Karpas-422 (cell line): Measurements from ENCODE around the gene KANSL1. TPM values are rescaled to one million over a fixed set of nuclear protein-coding genes. Genes with fewer than 3 reads are reported as not detected.

Experiments used
- DNase-seq: peaks from one replicate; pipeline ENCODE4 v3.0.0-alpha.2; 2015
- H2AFZ ChIP-seq: fragments of 200-600 bp; sonication (generic); 2 replicates; pipeline ENCODE4 v1.6.1; 2014; ENCODE audit warnings: antibody characterized with exemption, low read length, mixed read lengths
- H3K27ac ChIP-seq: fragments of 200-600 bp; sonication (generic); 2 replicates; pipeline ENCODE4 v1.5.1; 2014; ENCODE audit warnings: mild to moderate bottlenecking, low read length, moderate library complexity
- H3K27me3 ChIP-seq: fragments of 200-600 bp; sonication (generic); 2 replicates; pipeline ENCODE4 v1.6.1; 2014; ENCODE audit warnings: low read length, mixed read lengths
- H3K36me3 ChIP-seq: fragments of 200-600 bp; sonication (generic); 2 replicates; pipeline ENCODE4 v1.6.1; 2014; ENCODE audit warnings: low read length, mixed read lengths; ENCODE audit not compliant: insufficient read depth
- H3K4me1 ChIP-seq: fragments of 200-600 bp; sonication (generic); 2 replicates; pipeline ENCODE4 v1.6.1; 2014; ENCODE audit warnings: mild to moderate bottlenecking, low read length, mixed read lengths
- H3K4me2 ChIP-seq: fragments of 200-600 bp; sonication (generic); 2 replicates; pipeline ENCODE4 v1.6.1; 2014; ENCODE audit warnings: low read length, low read depth, mild to moderate bottlenecking; ENCODE audit not compliant: poor library complexity, severe bottlenecking
- H3K4me3 ChIP-seq: fragments of 200-600 bp; sonication (generic); 2 replicates; pipeline ENCODE4 v1.5.1; 2014; ENCODE audit warnings: mild to moderate bottlenecking, antibody characterized with exemption, low read length, mixed read lengths
- H3K79me2 ChIP-seq: fragments of 200-600 bp; sonication (generic); 2 replicates; pipeline ENCODE4 v1.6.1; 2014; ENCODE audit warnings: mild to moderate bottlenecking, low read length, mixed read lengths
- H3K9ac ChIP-seq: fragments of 200-600 bp; sonication (generic); 2 replicates; pipeline ENCODE4 v1.6.0; 2014; ENCODE audit warnings: low read length
- H3K9me2 ChIP-seq: fragments of 200-600 bp; sonication (generic), shearing (Covaris generic); replicated peaks from 2 replicates; pipeline ENCODE4 v1.6.0; 2014; ENCODE audit warnings: mild to moderate bottlenecking, low read length, moderate library complexity; ENCODE audit not compliant: insufficient read depth
- H3K9me3 ChIP-seq: fragments of 300-700, 200-600 bp; sonication (generic); 2 replicates; pipeline ENCODE4 v1.6.1; 2014; ENCODE audit warnings: low read length, mixed read lengths
- H4K20me1 ChIP-seq: fragments of 200-600 bp; sonication (generic); 2 replicates; pipeline ENCODE4 v1.6.1; 2014; ENCODE audit warnings: mild to moderate bottlenecking, antibody characterized with exemption, low read length, low read depth; ENCODE audit not compliant: insufficient read depth
- total RNA-seq: library from RNA; depleted of rRNA; stranded (reverse); fragments of >200 nt; shearing (Covaris generic); gene quantifications from 2 replicates; pipeline ENCODE4 v1.2.3, GENCODE V29; 2014; ENCODE audit warnings: low replicate concordance

The KANSL1 gene
- total RNA-seq, 1 experiment from 2014 or later, result 127 TPM

- Histone ChIP-seq H3K27ac (peak overlapping the region; percentile 2), H3K9ac (no peak overlapping the region), H4K20me1 (peaks cover 87% of the 10 kb centered on the region), H3K4me2 (no peak overlapping the region), H3K4me1 (peaks cover 60% of the 10 kb centered on the region), H3K9me2 (no peaks in the 10 kb centered on the region), H3K4me3 (no peak overlapping the region), H3K9me3 (no peaks in the 10 kb centered on the region), H2AFZ (no peak overlapping the region), H3K79me2 (peaks cover 100% of the 10 kb centered on the region), H3K36me3 (no peaks in the 10 kb centered on the region; the same call in 1 of the 2 replicates), H3K27me3 (no peaks in the 10 kb centered on the region)
- DNase-seq, result no peak
Observed at GRCh38 chr17:46179375-46179999, 13.7 kb downstream of the KANSL1 start.

DNA sequence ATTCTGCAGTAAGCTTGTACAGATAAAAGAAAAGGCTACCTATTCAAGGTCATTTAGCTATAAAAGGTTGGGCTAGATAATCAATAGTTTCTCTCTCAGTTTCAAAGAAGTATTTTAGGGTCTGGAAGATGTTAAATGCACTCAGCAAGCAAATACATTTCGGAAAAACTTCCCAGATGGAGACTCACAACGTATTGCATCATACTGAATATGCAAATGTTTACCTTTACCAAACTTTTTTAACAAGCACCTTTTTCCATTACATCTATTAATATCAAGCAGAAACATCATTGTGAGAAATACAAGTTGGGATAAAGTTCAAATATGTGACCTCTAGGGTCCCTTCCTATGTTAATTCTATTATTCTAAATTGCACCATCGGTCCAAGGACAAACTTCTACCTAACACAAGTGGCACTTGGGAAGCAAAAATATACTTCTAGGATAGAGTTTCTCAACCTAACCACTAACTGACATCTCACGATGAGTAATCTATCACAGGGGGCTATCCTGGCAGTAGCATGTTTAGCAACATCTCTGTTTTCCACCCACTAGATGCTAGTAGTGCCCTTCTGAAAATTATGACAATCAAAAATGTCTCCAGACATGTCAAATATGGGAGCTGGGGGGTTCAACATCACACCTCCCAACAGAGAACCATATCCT, 14.5 kb downstream of the KANSL1 start:
- H3K27me3 ChIP-seq, result no peaks in the 10 kb centered on the region
- no peak overlapping the region for H3K4me2 ChIP-seq
- H3K27ac ChIP-seq, result peak overlapping the region; percentile 2
- no peaks in the 10 kb centered on the region for H3K9me3 ChIP-seq
- no peak overlapping the region for H2AFZ ChIP-seq
- H4K20me1 ChIP-seq, result peaks cover 87% of the 10 kb centered on the region
- no peak overlapping the region for H3K4me3 ChIP-seq
- peaks cover 56% of the 10 kb centered on the region for H3K4me1 ChIP-seq
- no peak overlapping the region for H3K9ac ChIP-seq
- no peaks in the 10 kb centered on the region; the same call in 1 of the 2 replicates for H3K36me3 ChIP-seq
- no peaks in the 10 kb centered on the region for H3K9me2 ChIP-seq
- H3K79me2 ChIP-seq, result peaks cover 100% of the 10 kb centered on the region
- no peak for DNase-seq

DNA sequence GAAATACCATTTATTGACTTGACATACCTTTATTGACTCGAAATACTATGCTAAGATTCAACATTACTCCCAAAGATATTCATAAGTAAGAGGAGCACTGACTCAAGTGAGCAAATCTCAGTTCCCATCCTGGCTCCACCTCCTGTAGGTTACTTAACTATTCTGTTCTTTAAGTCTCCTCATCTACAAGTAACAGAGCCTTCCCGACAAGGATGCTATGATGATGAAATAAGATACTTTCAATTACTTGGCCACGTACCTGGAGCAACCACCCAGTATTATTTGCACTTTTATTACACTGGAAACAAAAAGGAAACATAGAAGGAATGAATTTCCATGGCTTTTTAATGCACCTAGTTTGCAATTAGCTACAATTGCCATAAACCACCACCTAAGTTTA, 16.3 kb downstream of the KANSL1 start:
- H3K4me1 ChIP-seq, result peaks cover 44% of the 10 kb centered on the region
- peaks cover 100% of the 10 kb centered on the region for H3K79me2 ChIP-seq
- H3K9me2 ChIP-seq, result no peaks in the 10 kb centered on the region
- H3K4me3 ChIP-seq, result no peak overlapping the region
- no peak overlapping the region for H3K9ac ChIP-seq
- H3K36me3 ChIP-seq, result peaks cover 5% of the 10 kb centered on the region; the same call in 1 of the 2 replicates
- H3K9me3 ChIP-seq, result no peaks in the 10 kb centered on the region
- H4K20me1 ChIP-seq, result peaks cover 86% of the 10 kb centered on the region
- no peak overlapping the region for H2AFZ ChIP-seq
- DNase-seq, result no peak
- no peak overlapping the region for H3K4me2 ChIP-seq
- H3K27me3 ChIP-seq, result no peaks in the 10 kb centered on the region
- no peak overlapping the region for H3K27ac ChIP-seq

DNA sequence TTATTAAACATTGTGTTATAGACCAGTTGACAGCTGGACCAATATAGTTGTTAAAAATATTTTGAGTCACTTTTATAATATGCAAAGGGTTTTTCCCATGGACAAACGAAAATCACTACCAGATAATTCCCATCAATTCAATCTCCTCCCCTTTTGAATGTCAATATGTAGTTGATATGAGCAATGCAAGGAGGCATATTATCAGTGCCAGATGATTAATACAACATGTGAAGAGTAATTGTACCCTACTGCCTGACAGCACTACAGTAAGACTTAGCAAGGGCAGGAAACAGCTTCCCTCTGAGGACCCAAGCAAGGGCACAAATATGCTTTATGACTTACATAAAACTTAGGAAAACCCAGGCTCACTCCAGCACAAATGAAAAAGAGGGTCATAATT, 17.3 kb downstream of the KANSL1 start:
- Histone ChIP-seq H3K27ac (no peak overlapping the region), H3K9me3 (no peaks in the 10 kb centered on the region), H3K9me2 (no peaks in the 10 kb centered on the region), H3K9ac (no peak overlapping the region), H3K79me2 (peaks cover 100% of the 10 kb centered on the region), H3K4me1 (peaks cover 36% of the 10 kb centered on the region), H3K36me3 (peaks cover 16% of the 10 kb centered on the region), H3K4me2 (no peak overlapping the region), H3K27me3 (no peaks in the 10 kb centered on the region), H3K4me3 (no peak overlapping the region), H2AFZ (no peak overlapping the region), H4K20me1 (peaks cover 86% of the 10 kb centered on the region)
- no peak for DNase-seq

- Histone ChIP-seq H4K20me1 (peaks cover 78% of the 10 kb centered on the region), H3K27ac (peak overlapping the region; percentile 3), H2AFZ (no peak overlapping the region)
Observed at GRCh38 chr17:46173153-46173552, 20.1 kb downstream of the KANSL1 start.

DNA sequence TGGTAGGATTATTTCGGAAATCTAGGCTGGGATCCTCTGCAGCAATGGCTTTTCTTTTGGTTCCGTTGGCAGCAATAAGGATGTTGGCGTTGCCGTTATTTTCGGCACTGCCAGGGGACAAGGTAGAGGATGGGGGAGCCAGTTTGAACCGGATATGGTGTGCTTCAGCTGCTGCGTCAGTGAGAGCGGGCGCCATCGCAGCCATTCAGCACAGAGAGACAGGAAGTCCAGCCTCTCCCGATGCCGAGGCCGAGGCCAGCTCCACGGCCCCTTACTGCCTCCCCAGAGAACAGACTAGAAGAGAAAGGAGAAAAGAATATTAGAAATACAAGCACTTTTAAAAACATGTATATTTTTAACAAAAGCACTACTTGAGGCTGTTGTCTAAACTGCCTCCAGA, 21.3 kb downstream of the KANSL1 start:
- no peak overlapping the region for H3K4me2 ChIP-seq
- H3K79me2 ChIP-seq, result peaks cover 100% of the 10 kb centered on the region
- H3K9me2 ChIP-seq, result no peaks in the 10 kb centered on the region
- H2AFZ ChIP-seq, result no peak overlapping the region
- no peak for DNase-seq
- H3K9me3 ChIP-seq, result no peaks in the 10 kb centered on the region
- H3K4me1 ChIP-seq, result peaks cover 44% of the 10 kb centered on the region
- no peak overlapping the region for H3K9ac ChIP-seq
- peaks cover 67% of the 10 kb centered on the region for H4K20me1 ChIP-seq
- H3K36me3 ChIP-seq, result peaks cover 41% of the 10 kb centered on the region
- no peak overlapping the region for H3K4me3 ChIP-seq
- H3K27ac ChIP-seq, result no peak overlapping the region
- H3K27me3 ChIP-seq, result no peaks in the 10 kb centered on the region

More at GRCh38 chr17:46173153-46173552, 20.1 kb downstream of the KANSL1 start:
- Histone ChIP-seq H3K9me3 (no peaks in the 10 kb centered on the region), H3K4me1 (peaks cover 38% of the 10 kb centered on the region), H3K79me2 (peaks cover 100% of the 10 kb centered on the region), H3K36me3 (peaks cover 41% of the 10 kb centered on the region), H3K9ac (no peak overlapping the region), H3K4me3 (no peak overlapping the region), H3K27me3 (no peaks in the 10 kb centered on the region), H3K9me2 (no peaks in the 10 kb centered on the region), H3K4me2 (no peak overlapping the region)
- no peak for DNase-seq

- DNase-seq, result no peak
- Histone ChIP-seq H3K79me2 (peaks cover 100% of the 10 kb centered on the region), H3K9ac (no peak overlapping the region), H3K27me3 (no peaks in the 10 kb centered on the region), H3K9me2 (no peaks in the 10 kb centered on the region), H3K9me3 (no peaks in the 10 kb centered on the region), H3K4me1 (peaks cover 49% of the 10 kb centered on the region), H2AFZ (no peak overlapping the region), H3K4me2 (no peak overlapping the region), H3K27ac (no peak overlapping the region), H4K20me1 (peaks cover 56% of the 10 kb centered on the region), H3K36me3 (peaks cover 45% of the 10 kb centered on the region), H3K4me3 (no peak overlapping the region)
Observed at GRCh38 chr17:46170639-46171429, 22.4 kb downstream of the KANSL1 start.
